ENCODE data around the gene SLC15A1.

DNA sequence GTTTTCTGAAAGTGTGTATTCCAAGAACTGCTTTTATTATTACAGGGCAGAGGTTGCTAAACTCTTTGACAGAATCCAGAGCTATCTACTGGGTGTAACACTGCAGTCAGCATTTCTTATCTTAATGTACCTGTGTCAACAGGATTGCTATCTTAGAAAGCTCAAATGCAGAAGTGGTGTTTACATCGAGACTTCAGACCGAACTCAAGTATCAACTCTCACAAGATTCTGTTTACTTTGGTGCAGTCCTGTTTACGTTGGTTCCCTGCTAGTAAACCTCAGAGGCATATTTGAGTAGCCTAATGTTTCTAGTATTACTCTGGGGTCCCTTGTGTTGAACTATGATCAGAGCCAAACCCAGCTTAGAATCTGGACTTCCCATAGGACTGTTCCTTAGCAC lies 20.5 kb downstream of the SLC15A1 start:
- TF ChIP-seq, protein P1, sequence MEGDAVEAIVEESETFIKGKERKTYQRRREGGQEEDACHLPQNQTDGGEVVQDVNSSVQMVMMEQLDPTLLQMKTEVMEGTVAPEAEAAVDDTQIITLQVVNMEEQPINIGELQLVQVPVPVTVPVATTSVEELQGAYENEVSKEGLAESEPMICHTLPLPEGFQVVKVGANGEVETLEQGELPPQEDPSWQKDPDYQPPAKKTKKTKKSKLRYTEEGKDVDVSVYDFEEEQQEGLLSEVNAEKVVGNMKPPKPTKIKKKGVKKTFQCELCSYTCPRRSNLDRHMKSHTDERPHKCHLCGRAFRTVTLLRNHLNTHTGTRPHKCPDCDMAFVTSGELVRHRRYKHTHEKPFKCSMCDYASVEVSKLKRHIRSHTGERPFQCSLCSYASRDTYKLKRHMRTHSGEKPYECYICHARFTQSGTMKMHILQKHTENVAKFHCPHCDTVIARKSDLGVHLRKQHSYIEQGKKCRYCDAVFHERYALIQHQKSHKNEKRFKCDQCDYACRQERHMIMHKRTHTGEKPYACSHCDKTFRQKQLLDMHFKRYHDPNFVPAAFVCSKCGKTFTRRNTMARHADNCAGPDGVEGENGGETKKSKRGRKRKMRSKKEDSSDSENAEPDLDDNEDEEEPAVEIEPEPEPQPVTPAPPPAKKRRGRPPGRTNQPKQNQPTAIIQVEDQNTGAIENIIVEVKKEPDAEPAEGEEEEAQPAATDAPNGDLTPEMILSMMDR (IDR thresholded peaks at IDR 0.05), result no peak
- no peak for TF ChIP-seq POLR2A (IDR thresholded peaks at IDR 0.05)

Data from uterus (tissue), 2 donors.